CD14-positive monocyte (primary cell): Measurements from ENCODE around the gene DNAJC12. TPM values are rescaled to one million over a fixed set of nuclear protein-coding genes. Genes with fewer than 3 reads are reported as not detected.

ENCODE experiments used
- DNase-seq, 3 donors: peaks; one replicate each; pipeline ENCODE4 v3.0.0-alpha.2; 2011 to 2022
- H2AFZ ChIP-seq: 2 replicates; pipeline ENCODE4 v1.6.0; 2012; ENCODE audit warnings: mild to moderate bottlenecking, low read depth, low read length, inconsistent platforms; ENCODE audit not compliant: insufficient read depth, poor library complexity, severe bottlenecking
- H3K27ac ChIP-seq, 2 donors: 1 replicate in 1 of 2; 2 replicates in 1 of 2; pipeline ENCODE4 v1.5.1; 2012 to 2013; ENCODE audit warnings: low read length in 2 of 2, control low read depth in 1 of 2, inconsistent platforms in 1 of 2, low read depth in 1 of 2, mild to moderate bottlenecking in 1 of 2
- H3K27me3 ChIP-seq, 2 donors: one replicate each; pipeline versions ENCODE4 v1.6.0 to v1.6.1; 2011 to 2013; ENCODE audit warnings: low read length in 2 of 2; ENCODE audit not compliant: control insufficient read depth in 2 of 2, insufficient read depth in 2 of 2
- H3K36me3 ChIP-seq, 2 donors: replicated peaks in 1 of 2; 1 replicate in 1 of 2; 2 replicates in 1 of 2; pipeline versions ENCODE4 v1.5.1 to v1.6.1; 2012 to 2013; ENCODE audit warnings: low read length in 2 of 2, control low read depth in 1 of 2, inconsistent platforms in 1 of 2, mild to moderate bottlenecking in 1 of 2; ENCODE audit not compliant: insufficient read depth in 2 of 2, control insufficient read depth in 1 of 2
- H3K4me1 ChIP-seq, 2 donors: 1 replicate in 1 of 2; 2 replicates in 1 of 2; pipeline versions ENCODE4 v1.5.1 to v1.6.1; 2012 to 2013; ENCODE audit warnings: low read length in 2 of 2, control low read depth in 1 of 2, inconsistent platforms in 1 of 2, mild to moderate bottlenecking in 1 of 2, moderate library complexity in 1 of 2; ENCODE audit not compliant: insufficient read depth in 2 of 2, control insufficient read depth in 1 of 2
- H3K4me2 ChIP-seq: replicated peaks from 2 replicates; pipeline ENCODE3; 2012; ENCODE audit warnings: low read length, moderate library complexity, mild to moderate bottlenecking; ENCODE audit not compliant: poor library complexity, severe bottlenecking; ENCODE audit errors: extremely low read depth
- H3K4me3 ChIP-seq, 3 experiments: fragments of 200-600 bp in 1 of 3; sonication (generic) in 1 of 3; replicated peaks in 1 of 3; 1 replicate in 2 of 3; 2 replicates in 1 of 3; pipeline ENCODE4 v1.5.1; 2011 to 2013; ENCODE audit warnings: low read length in 3 of 3, mild to moderate bottlenecking in 3 of 3, control low read depth in 2 of 3, low read depth in 2 of 3, inconsistent platforms in 1 of 3, moderate library complexity in 1 of 3
- H3K79me2 ChIP-seq: 2 replicates; pipeline ENCODE4 v1.6.0; 2012; ENCODE audit warnings: mild to moderate bottlenecking, control low read depth, inconsistent platforms, low read length, moderate library complexity; ENCODE audit not compliant: insufficient read depth
- H3K9ac ChIP-seq: 2 replicates; pipeline ENCODE4 v1.6.0; 2017; ENCODE audit warnings: low read length, mild to moderate bottlenecking; ENCODE audit not compliant: insufficient read depth, poor library complexity, severe bottlenecking
- H3K9me3 ChIP-seq, 2 donors: replicated peaks in 1 of 2; 1 replicate in 1 of 2; 2 replicates in 1 of 2; pipeline versions ENCODE4 v1.5.1 to v1.6.1; 2012 to 2013; ENCODE audit warnings: low read length in 2 of 2, control low read depth in 1 of 2; ENCODE audit not compliant: control insufficient read depth in 1 of 2, insufficient read depth in 1 of 2
- H4K20me1 ChIP-seq: 2 replicates; pipeline ENCODE4 v1.6.0; 2012; ENCODE audit warnings: mild to moderate bottlenecking, low read length, control low read depth, moderate library complexity; ENCODE audit not compliant: insufficient read depth
- H3K27ac Mint-ChIP-seq, 7 donors: one replicate each; pipeline ENCODE4 v1.8.0; 2020; ENCODE audit warnings: mild to moderate bottlenecking in 7 of 7, mixed read lengths in 7 of 7, moderate library complexity in 6 of 7, inconsistent platforms in 2 of 7
- H3K27me3 Mint-ChIP-seq, 3 donors: one replicate each; pipeline ENCODE4 v1.8.0; 2021 to 2022; ENCODE audit warnings: low read depth in 3 of 3, mild to moderate bottlenecking in 3 of 3, mixed read lengths in 3 of 3, moderate library complexity in 3 of 3, inconsistent platforms in 1 of 3
- H3K36me3 Mint-ChIP-seq, 2 donors: one replicate each; pipeline ENCODE4 v1.8.0; 2020; ENCODE audit warnings: mixed read lengths in 2 of 2, inconsistent platforms in 1 of 2, mild to moderate bottlenecking in 1 of 2
- H3K4me1 Mint-ChIP-seq: one replicate; pipeline ENCODE4 v1.8.0; 2020; ENCODE audit warnings: mild to moderate bottlenecking, mixed read lengths
- H3K4me3 Mint-ChIP-seq, 2 donors: one replicate each; pipeline ENCODE4 v1.8.0; 2020; ENCODE audit warnings: mild to moderate bottlenecking in 2 of 2, mixed read lengths in 2 of 2, moderate library complexity in 1 of 2
- H3K9me3 Mint-ChIP-seq, 7 donors: one replicate each; pipeline ENCODE4 v1.8.0; 2020 to 2022; ENCODE audit warnings: mixed read lengths in 7 of 7, mild to moderate bottlenecking in 6 of 7, moderate library complexity in 6 of 7, inconsistent platforms in 2 of 7
- CTCF ChIP-seq: fragments of 200-600 bp; IDR thresholded peaks from one replicate; pipeline ENCODE4 v1.8.0; 2022; ENCODE audit warnings: antibody characterized with exemption, mild to moderate bottlenecking
- WGBS: methylation state at CpG from one replicate; pipeline ENCODE4 v1.1.5; 2013; ENCODE audit warnings: missing lambda C conversion rate; ENCODE audit not compliant: insufficient coverage; 5-methylcytosine and 5-hydroxymethylcytosine counted together
- intact Hi-C, 2 donors: fragments of 100-400 bp; cut with micrococcal nuclease; formaldehyde crosslinking; loops; one replicate each; pipeline versions ENCODE4 v1.15.0 to v1.15.1; 2023
- polyA plus RNA-seq, 3 donors: library from polyadenylated mRNA; depleted of rRNA in 1 of 3; unstranded in 2 of 3; stranded (reverse) in 1 of 3; fragments of 300-500 nt in 2 of 3; fragments of >200 nt in 1 of 3; fragmentation: Illumina TruSeq in 2 of 3; gene quantifications; 1 replicate in 2 of 3; 2 replicates in 1 of 3; pipeline ENCODE4 v1.2.3, GENCODE V29; 2012 to 2021

DNAJC12 gene
- polyA plus RNA-seq, 3 donors, result not detected

DNA sequence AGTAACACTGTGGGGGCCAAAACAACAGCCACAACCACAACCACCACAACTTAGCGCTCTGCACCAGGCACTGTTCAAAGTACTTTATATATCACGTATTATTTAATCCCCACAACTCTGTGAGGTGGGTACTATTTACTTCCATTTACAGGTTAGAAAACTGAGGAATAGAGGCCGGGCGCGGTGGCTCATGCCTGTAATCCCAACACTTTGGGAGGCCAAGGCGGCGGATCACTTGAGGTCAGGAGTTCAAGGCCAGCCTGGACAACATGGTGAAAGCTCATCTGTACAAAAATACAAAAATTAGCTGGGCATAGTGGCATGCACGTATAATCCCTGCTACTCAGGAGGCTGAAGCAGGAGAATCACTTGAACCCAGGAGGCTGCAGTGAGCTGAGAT is 3.6 kb downstream of the DNAJC12 start:
- Histone ChIP-seq H3K9ac (no peak overlapping the region), H3K27ac (no peak overlapping the region), H3K36me3 (no peaks in the 10 kb centered on the region), H3K4me2 (no peak overlapping the region), H3K9me3 (no peaks in the 10 kb centered on the region), H3K4me1 (peaks cover 0 to 4% of the 10 kb centered on the region in 2 donors), H3K27me3 (no peaks in the 10 kb centered on the region), H2AFZ (no peak overlapping the region), H3K79me2 (no peaks in the 10 kb centered on the region), H3K4me3 (no peak overlapping the region), H4K20me1 (no peaks in the 10 kb centered on the region)
- DNase-seq, result no peak
- Mint-ChIP-seq H3K4me3 (no peak overlapping the region), H3K27me3 (peaks cover 0 to 2% (median 0%) of the 10 kb centered on the region in 3 donors), H3K27ac (no peak overlapping the region), H3K4me1 (peaks cover 8% of the 10 kb centered on the region), H3K9me3 (no peaks in the 10 kb centered on the region), H3K36me3 (no peaks in the 10 kb centered on the region)
- intact Hi-C loops, result no loop called here
- no peak for TF ChIP-seq CTCF
- 90% methylated on average over 2 of the region's 8 CpGs for WGBS

- no peak overlapping the region for H3K9ac ChIP-seq
- TF ChIP-seq CTCF, result no peak
- Mint-ChIP-seq H3K27ac (no peak overlapping the region), H3K4me3 (no peak overlapping the region), H3K9me3 (no peaks in the 10 kb centered on the region), H3K27me3 (peaks cover 0 to 2% (median 0%) of the 10 kb centered on the region in 3 donors), H3K4me1 (peaks cover 8% of the 10 kb centered on the region), H3K36me3 (no peaks in the 10 kb centered on the region)
- no peak overlapping the region for H3K27ac ChIP-seq
- intact Hi-C loops, result no loop called here
- H3K4me3 ChIP-seq, result no peak overlapping the region
- H4K20me1 ChIP-seq, result no peaks in the 10 kb centered on the region
- H3K4me1 ChIP-seq, result peaks cover 0 to 5% of the 10 kb centered on the region in 2 donors
- no peak for DNase-seq
- no peaks in the 10 kb centered on the region for H3K36me3 ChIP-seq
- no peaks in the 10 kb centered on the region for H3K27me3 ChIP-seq
- no peak overlapping the region for H2AFZ ChIP-seq
- H3K79me2 ChIP-seq, result no peaks in the 10 kb centered on the region
- H3K9me3 ChIP-seq, result no peaks in the 10 kb centered on the region
- H3K4me2 ChIP-seq, result no peak overlapping the region
- no CpG with 5 or more reads among the region's 3 CpGs for WGBS
Observed at GRCh38 chr10:67827811-67828210, 10.2 kb downstream of the DNAJC12 start.
